Upper lobe of left lung (tissue), 4 donors: Measurements from ENCODE around the gene PJA1.

ENCODE experiments used
- CTCF ChIP-seq, 6 experiments: fragments of 450-650 bp in 4 of 6; fragments of 200-600 bp in 2 of 6; sonication (generic) in 2 of 6; IDR thresholded peaks; one replicate each; pipeline ENCODE4 v1.5.1; 2016 to 2019; ENCODE audit warnings: antibody characterized with exemption in 6 of 6
- POLR2A ChIP-seq, 4 donors: fragments of 450-650 bp; IDR thresholded peaks; one replicate each; pipeline ENCODE4 v1.5.1; 2016 to 2017; ENCODE audit warnings: antibody characterized with exemption in 4 of 4, mild to moderate bottlenecking in 2 of 4
- POLR2AphosphoS5 ChIP-seq, 2 donors: sonication (generic); formaldehyde crosslinking; IDR thresholded peaks; one replicate each; pipeline ENCODE4 v1.5.1; 2017; ENCODE audit warnings: antibody characterized with exemption in 2 of 2

- TF ChIP-seq CTCF (IDR thresholded peaks at IDR 0.05) (no peak), POLR2AphosphoS5 (IDR thresholded peaks at IDR 0.05) (no peak), POLR2A (IDR thresholded peaks at IDR 0.05) (no peak)
Measured at GRCh38 chrX:69176053-69176452, 10.8 kb upstream of the PJA1 start.
